ENCODE results near the gene RNF220. TPM values are rescaled to one million over a fixed set of nuclear protein-coding genes. Genes with fewer than 3 reads are reported as not detected.

The RNF220 gene
- total RNA-seq, 1 donor from 2014 or later: 72.5 TPM

- DNase-seq: peak; percentile 66
These were observed 18.8 kb downstream of the RNF220 start for GRCh38 chr1:44423591-44424537.

GRCh38 chr1:44424747-44425146 is 19.7 kb downstream of the RNF220 start:
- ATAC-seq (ENCODE audit: poor library complexity): peak; percentile 11
- DNase-seq: no peak
- intact Hi-C loops (cut with DNase I): loop anchor here (10.0 kb wide), 1 partner anchor 70 kb away; no protein-coding TSS in a partner anchor

More at GRCh38 chr1:44423591-44424537, 18.8 kb downstream of the RNF220 start:
- peak; percentile 95 for ATAC-seq (ENCODE audit: poor library complexity)
- intact Hi-C loops (cut with DNase I): loop anchor here (10.0 kb wide), 1 partner anchor 71 kb away; no protein-coding TSS in a partner anchor

- peak; percentile 77 for ATAC-seq (ENCODE audit: poor library complexity)
- intact Hi-C loops (cut with DNase I): loop anchor here (10.0 kb wide), 1 partner anchor 69 kb away; no protein-coding TSS in a partner anchor
- DNase-seq: peak; percentile 45
These were observed 20.5 kb downstream of the RNF220 start for GRCh38 chr1:44425341-44426082.

GRCh38 chr1:44431861-44432260 is 26.8 kb downstream of the RNF220 start:
- ATAC-seq (ENCODE audit: poor library complexity) (no peak), DNase-seq (no peak)
- intact Hi-C loops (cut with DNase I): no loop called here

- intact Hi-C loops (cut with DNase I): no loop called here
- ATAC-seq (ENCODE audit: poor library complexity): no peak
- DNase-seq: no peak
These were observed 28.2 kb downstream of the RNF220 start for GRCh38 chr1:44433209-44433608.

- ATAC-seq (ENCODE audit: poor library complexity) (no peak), DNase-seq (no peak)
- intact Hi-C loops (cut with DNase I): no loop called here
These were observed 31.5 kb downstream of the RNF220 start for GRCh38 chr1:44436401-44437106.

GRCh38 chr1:44437107-44437716 is 32.2 kb downstream of the RNF220 start:
- DNase-seq: no peak
- intact Hi-C loops (cut with DNase I): no loop called here
- no peak for ATAC-seq (ENCODE audit: poor library complexity)

GRCh38 chr1:44442791-44443190 is 37.7 kb downstream of the RNF220 start:
- intact Hi-C loops (cut with DNase I): no loop called here
- ATAC-seq (ENCODE audit: poor library complexity) (no peak), DNase-seq (no peak)

GRCh38 chr1:44447051-44447810 is 42.2 kb downstream of the RNF220 start:
- DNase-seq (no peak), ATAC-seq (ENCODE audit: poor library complexity) (no peak)
- intact Hi-C loops (cut with DNase I): no loop called here

GRCh38 chr1:44453798-44454349 is 48.8 kb downstream of the RNF220 start:
- intact Hi-C loops (cut with DNase I): no loop called here
- DNase-seq (no peak), ATAC-seq (ENCODE audit: poor library complexity) (no peak)

GRCh38 chr1:44454704-44455103 is 49.6 kb downstream of the RNF220 start:
- intact Hi-C loops (cut with DNase I): no loop called here
- DNase-seq (no peak), ATAC-seq (ENCODE audit: poor library complexity) (no peak)

- DNase-seq (no peak), ATAC-seq (ENCODE audit: poor library complexity) (no peak)
- intact Hi-C loops (cut with DNase I): no loop called here
These were observed 55.2 kb downstream of the RNF220 start for GRCh38 chr1:44460107-44460882.

GRCh38 chr1:44464361-44464760 is 59.3 kb downstream of the RNF220 start:
- intact Hi-C loops (cut with DNase I): no loop called here
- ATAC-seq (ENCODE audit: poor library complexity): no peak
- no peak for DNase-seq

GRCh38 chr1:44467566-44467965 is 62.5 kb downstream of the RNF220 start:
- DNase-seq (no peak), ATAC-seq (ENCODE audit: poor library complexity) (no peak)
- intact Hi-C loops (cut with DNase I): no loop called here

GRCh38 chr1:44471911-44472453 is 66.9 kb downstream of the RNF220 start:
- ATAC-seq (ENCODE audit: poor library complexity): no peak
- no peak for DNase-seq
- intact Hi-C loops (cut with DNase I): no loop called here

GRCh38 chr1:44472620-44473525 is 67.8 kb downstream of the RNF220 start:
- DNase-seq (no peak), ATAC-seq (ENCODE audit: poor library complexity) (no peak)
- intact Hi-C loops (cut with DNase I): no loop called here

Data from Right ventricle myocardium superior (tissue), 1 donor.